Measurements from ENCODE around the gene MIPEP. TPM values are rescaled to one million over a fixed set of nuclear protein-coding genes. Genes with fewer than 3 reads are reported as not detected.

MIPEP gene
- total RNA-seq, result 100 to 1,000 TPM in 1 of 2 donors, 10 to 100 TPM in 1; 60.4 to 107 TPM

GRCh38 chr13:23888658-23889614 is at the start of gene MIPEP:
TSS of gene MIPEP (minus strand) at chr13:23889400. CDS start at chr13:23889320, 80 bp downstream.
- Histone ChIP-seq H3K4me1 (peaks cover 0 to 10% of the 10 kb centered on the region in 2 donors), H3K9me3 (no peaks in the 10 kb centered on the region), H3K4me3 (peak within 1 kb of the TSS; percentile 87 to 97), H3K27ac (peak within 1 kb of the TSS; percentile 91 to 94), H3K36me3 (peaks cover 7% of the 10 kb centered on the region), H3K27me3 (no peaks in the 10 kb centered on the region)
- DNase-seq (ENCODE audit: low spot score), result peak; percentile 94
- peak; percentile 62 to 87 for TF ChIP-seq CTCF (IDR thresholded peaks at IDR 0.05)

- Histone ChIP-seq H3K27ac (no peak overlapping the region), H3K27me3 (no peaks in the 10 kb centered on the region), H3K36me3 (no peaks in the 10 kb centered on the region), H3K9me3 (no peaks in the 10 kb centered on the region), H3K4me3 (no peak overlapping the region), H3K4me1 (no peaks in the 10 kb centered on the region)
- TF ChIP-seq CTCF (IDR thresholded peaks at IDR 0.05), result no peak
- DNase-seq (ENCODE audit: low spot score), result no peak
Observed at GRCh38 chr13:23934520-23934919, 45.3 kb upstream of the MIPEP start.

- H3K36me3 ChIP-seq, result no peaks in the 10 kb centered on the region
- DNase-seq (ENCODE audit: low spot score), result no peak
Observed at GRCh38 chr13:23928985-23929384, 39.8 kb upstream of the MIPEP start.

GRCh38 chr13:23923031-23923430 is 33.8 kb upstream of the MIPEP start:
- TF ChIP-seq CTCF (IDR thresholded peaks at IDR 0.05), result no peak
- H3K27me3 ChIP-seq, result no peaks in the 10 kb centered on the region
- H3K36me3 ChIP-seq, result no peaks in the 10 kb centered on the region
- H3K4me3 ChIP-seq, result no peak overlapping the region
- no peaks in the 10 kb centered on the region for H3K4me1 ChIP-seq
- DNase-seq (ENCODE audit: low spot score), result no peak
- no peak overlapping the region for H3K27ac ChIP-seq
- H3K9me3 ChIP-seq, result no peaks in the 10 kb centered on the region

More at GRCh38 chr13:23928985-23929384, 39.8 kb upstream of the MIPEP start:
- no peaks in the 10 kb centered on the region for H3K27me3 ChIP-seq
- no peaks in the 10 kb centered on the region for H3K4me1 ChIP-seq
- H3K9me3 ChIP-seq, result no peaks in the 10 kb centered on the region
- no peak for TF ChIP-seq CTCF (IDR thresholded peaks at IDR 0.05)
- H3K27ac ChIP-seq, result no peak overlapping the region
- no peak overlapping the region for H3K4me3 ChIP-seq

- Histone ChIP-seq H3K4me3 (no peak overlapping the region), H3K27me3 (no peaks in the 10 kb centered on the region), H3K36me3 (no peaks in the 10 kb centered on the region), H3K9me3 (no peaks in the 10 kb centered on the region), H3K4me1 (no peaks in the 10 kb centered on the region), H3K27ac (no peak overlapping the region)
- no peak for TF ChIP-seq CTCF (IDR thresholded peaks at IDR 0.05)
- DNase-seq (ENCODE audit: low spot score), result no peak
Observed at GRCh38 chr13:23922005-23922932, 33.1 kb upstream of the MIPEP start.
